HCT116 (cell line): ENCODE measurements around the gene EIF3I. TPM values are rescaled to one million over a fixed set of nuclear protein-coding genes. Genes with fewer than 3 reads are reported as not detected.
"Not testable (repeated sequence)": the region's sequence is repeated elsewhere in the genome, so short reads cannot be mapped to it uniquely, and the experiment has no call there.

Experiments
- ATAC-seq: fragments of 200-7000 bp; cut with Tn5 transposase; 2 replicates; pipeline ENCODE4 v1.9.1; 2020; ENCODE audit warnings: mild to moderate bottlenecking, moderate library complexity
- BruUV-seq: library from RNA; stranded (reverse); fragments of 400-500 nt; replicated peaks from 2 replicates; lab custom pipeline; 2021; lab: Mats Ljungman, UMichigan
- CTCF ChIA-PET: fragments of 300-600 bp; sonication (Branson Sonifier 250); formaldehyde crosslinking; loops from one replicate; lab custom pipeline; 2021; ENCODE audit warnings: antibody characterized with exemption; lab: Charles Lee
- POLR2A ChIA-PET: fragments of 300-600, 350-600 bp; sonication (Branson Sonifier 250); formaldehyde crosslinking; loops from one replicate; lab custom pipeline; 2021; ENCODE audit warnings: antibody characterized with exemption; lab: Charles Lee
- RAD21 ChIA-PET, 2 experiments: fragments of 300-600 bp; sonication (Branson Sonifier 250); formaldehyde crosslinking; loops; one replicate each; lab custom pipeline; 2023; ENCODE audit warnings: low total read pairs in 2 of 2; ENCODE audit not compliant: uncharacterized antibody in 2 of 2, unreplicated experiment in 2 of 2, low non-redundant PET in 1 of 2; lab: Charles Lee
- DNase-seq: peaks from one replicate; pipeline ENCODE4 v3.0.0-alpha.2; 2010; ENCODE audit warnings: low read depth, low spot score
- H2AFZ ChIP-seq: fragments of 200-600 bp; shearing (Covaris generic), sonication (generic); 2 replicates; pipeline ENCODE4 v1.6.1; 2017; ENCODE audit warnings: low read depth, mixed run types, mixed read lengths, antibody characterized with exemption, low read length; ENCODE audit not compliant: poor library complexity, severe bottlenecking
- H3K27ac ChIP-seq: 2 replicates; pipeline ENCODE4 v1.5.1; 2012; ENCODE audit warnings: low read depth, low read length
- H3K27me3 ChIP-seq: fragments of 200-600 bp; sonication (generic); 2 replicates; pipeline ENCODE4 v1.6.1; 2016; ENCODE audit warnings: mixed run types, low read length, mixed read lengths; ENCODE audit not compliant: insufficient read depth
- H3K36me3 ChIP-seq, 2 experiments: fragments of 200-500 bp in 1 of 2; fragments of 200-600 bp in 1 of 2; sonication (Bioruptor generic) in 1 of 2; sonication (generic) in 1 of 2; 2 replicates each; pipeline versions ENCODE4 v1.5.1 to v1.6.1; 2014 to 2016; ENCODE audit warnings: low read length in 2 of 2, inconsistent platforms in 1 of 2, mixed read lengths in 1 of 2, mixed run types in 1 of 2; ENCODE audit not compliant: insufficient read depth in 2 of 2, control insufficient read depth in 1 of 2
- H3K4me1 ChIP-seq, 2 experiments: fragments of 200-600 bp in 1 of 2; sonication (generic) in 1 of 2; 2 replicates each; pipeline versions ENCODE4 v1.5.1 to v1.6.1; 2012 to 2017; ENCODE audit warnings: low read length in 2 of 2, inconsistent platforms in 1 of 2, mild to moderate bottlenecking in 1 of 2, mixed read lengths in 1 of 2, mixed run types in 1 of 2, moderate library complexity in 1 of 2; ENCODE audit not compliant: insufficient read depth in 2 of 2, control insufficient read depth in 1 of 2
- H3K4me2 ChIP-seq: fragments of 200-600 bp; sonication (generic); 2 replicates; pipeline ENCODE4 v1.6.1; 2017; ENCODE audit warnings: mixed run types, low read length, mixed read lengths
- H3K4me3 ChIP-seq, 2 experiments: fragments of 200-600 bp in 1 of 2; sonication (generic) in 1 of 2; replicated peaks in 1 of 2; 2 replicates each; pipeline ENCODE4 v1.5.1; 2011 to 2016; ENCODE audit warnings: low read length in 2 of 2, control low read depth in 1 of 2, low read depth in 1 of 2, mild to moderate bottlenecking in 1 of 2, mixed read lengths in 1 of 2, mixed run types in 1 of 2
- H3K79me2 ChIP-seq: fragments of 200-600 bp; sonication (generic); 2 replicates; pipeline ENCODE4 v1.6.1; 2017; ENCODE audit warnings: mild to moderate bottlenecking, mixed run types, low read length, moderate library complexity, mixed read lengths; ENCODE audit not compliant: insufficient read depth
- H3K9ac ChIP-seq: fragments of 200-600 bp; sonication (generic); 2 replicates; pipeline ENCODE4 v1.6.1; 2016; ENCODE audit warnings: low read length, mixed read lengths
- H3K9me2 ChIP-seq: fragments of 200-600 bp; sonication (generic), shearing (Covaris generic); 2 replicates; pipeline ENCODE4 v1.6.1; 2017; ENCODE audit warnings: mixed run types, mild to moderate bottlenecking, moderate library complexity; ENCODE audit not compliant: insufficient read depth
- H3K9me3 ChIP-seq, 2 experiments: fragments of 200-500 bp in 1 of 2; fragments of 200-600 bp in 1 of 2; sonication (Bioruptor generic) in 1 of 2; sonication (generic) in 1 of 2; 2 replicates each; pipeline ENCODE4 v1.6.1; 2014 to 2017; ENCODE audit warnings: low read length in 2 of 2, mixed read lengths in 2 of 2, inconsistent platforms in 1 of 2, low read depth in 1 of 2, mild to moderate bottlenecking in 1 of 2, mixed run types in 1 of 2, moderate library complexity in 1 of 2; ENCODE audit not compliant: control insufficient read depth in 1 of 2, insufficient read depth in 1 of 2
- H4K20me1 ChIP-seq: fragments of 200-600 bp; sonication (generic), shearing (Covaris generic); 2 replicates; pipeline ENCODE4 v1.6.1; 2017; ENCODE audit warnings: mixed run types, mild to moderate bottlenecking, moderate library complexity; ENCODE audit not compliant: insufficient read depth
- ATF3 ChIP-seq: IDR thresholded peaks from 2 replicates; pipeline ENCODE4 v1.6.1; 2012
- CBX3 ChIP-seq: IDR thresholded peaks from 2 replicates; pipeline ENCODE4 v1.6.1; 2012; ENCODE audit warnings: low read depth
- CEBPB ChIP-seq: IDR thresholded peaks from 2 replicates; pipeline ENCODE4 v1.6.1; 2012; ENCODE audit warnings: low read depth
- EGR1 ChIP-seq: IDR thresholded peaks from 2 replicates; pipeline ENCODE4 v1.6.1; 2012; ENCODE audit warnings: low read depth
- ELF1 ChIP-seq: IDR thresholded peaks from 2 replicates; pipeline ENCODE4 v1.6.1; 2012; ENCODE audit warnings: low read depth, borderline replicate concordance
- EZH2 ChIP-seq: fragments of 200-600 bp; sonication (generic); IDR thresholded peaks from 2 replicates; pipeline ENCODE4 v1.6.1; 2017; ENCODE audit warnings: antibody characterized with exemption, mixed run types
- EZH2phosphoT487 ChIP-seq: fragments of 200-600 bp; IDR thresholded peaks from 2 replicates; pipeline ENCODE4 v1.6.1; 2018; ENCODE audit warnings: antibody characterized with exemption, borderline replicate concordance
- JUND ChIP-seq: IDR thresholded peaks from 2 replicates; pipeline ENCODE4 v1.6.1; 2012
- MAX ChIP-seq: IDR thresholded peaks from 2 replicates; pipeline ENCODE4 v1.6.1; 2012
- POLR2AphosphoS5 ChIP-seq: IDR thresholded peaks from 2 replicates; pipeline ENCODE4 v1.6.1; 2011; ENCODE audit warnings: mild to moderate bottlenecking, low read depth, low read length, moderate library complexity
- RAD21 ChIP-seq: IDR thresholded peaks from 2 replicates; pipeline ENCODE4 v1.6.1; 2012; ENCODE audit warnings: low read depth, mild to moderate bottlenecking
- SIN3A ChIP-seq: IDR thresholded peaks from 2 replicates; pipeline ENCODE4 v1.6.1; 2012; ENCODE audit warnings: low read depth
- SP1 ChIP-seq: IDR thresholded peaks from 2 replicates; pipeline ENCODE4 v1.6.1; 2012; ENCODE audit warnings: low read depth
- SRF ChIP-seq: IDR thresholded peaks from 2 replicates; pipeline ENCODE4 v1.6.1; 2012; ENCODE audit warnings: low read depth
- YY1 ChIP-seq: IDR thresholded peaks from 2 replicates; pipeline ENCODE4 v1.6.1; 2011; ENCODE audit warnings: low read length, low read depth, moderate library complexity, mild to moderate bottlenecking; ENCODE audit not compliant: insufficient replicate concordance; ENCODE audit errors: extremely low read depth
- ZBTB33 ChIP-seq: IDR thresholded peaks from 2 replicates; pipeline ENCODE4 v1.6.1; 2011; ENCODE audit warnings: mild to moderate bottlenecking, low read length, moderate library complexity; ENCODE audit not compliant: insufficient replicate concordance; ENCODE audit errors: extremely low read depth
- ZFX ChIP-seq: fragments of 450-650 bp; IDR thresholded peaks from 2 replicates; pipeline ENCODE4 v1.6.1; 2017
- ZNF274 ChIP-seq: fragments of 200-500 bp; sonication (Bioruptor generic); IDR thresholded peaks from 2 replicates; pipeline ENCODE4 v1.6.1; 2014; ENCODE audit warnings: mild to moderate bottlenecking, low read depth, low read length, inconsistent platforms
- intact Hi-C: fragments of 100-400 bp; cut with micrococcal nuclease; formaldehyde crosslinking; loops from 2 replicates; pipeline ENCODE4 v1.10.0; 2022
- total RNA-seq: library from RNA; stranded (reverse); gene quantifications from one replicate; pipeline ENCODE4 v1.2.1, GENCODE V29; 2021; ENCODE audit not compliant: unreplicated experiment

Gene EIF3I
- total RNA-seq, 1 experiment from 2014 or later: 323 TPM

GRCh38 chr1:32257227-32257508 is 35.0 kb downstream of the EIF3I start:
- Histone ChIP-seq H3K79me2 (no peaks in the 10 kb centered on the region), H3K9ac (no peak overlapping the region), H3K4me1 (no peaks in the 10 kb centered on the region), H3K4me2 (no peak overlapping the region), H3K36me3 (no peaks in the 10 kb centered on the region), H3K4me3 (no peak overlapping the region), H3K9me2 (no peaks in the 10 kb centered on the region), H4K20me1 (no peaks in the 10 kb centered on the region), H2AFZ (no peak overlapping the region), H3K27me3 (no peaks in the 10 kb centered on the region), H3K27ac (no peak overlapping the region), H3K9me3 (no peaks in the 10 kb centered on the region)
- no TSS peak for BruUV-seq
- intact Hi-C loops: no loop called here
- DNase-seq (no peak), ATAC-seq (no peak)
- TF ChIP-seq ATF3 (no peak), SRF (no peak), POLR2AphosphoS5 (no peak), ZNF274 (no peak), SP1 (no peak), CEBPB (no peak), RAD21 (no peak), MAX (no peak), CBX3 (no peak), JUND (no peak), ZFX (no peak), ZBTB33 (no peak), YY1 (no peak), EZH2phosphoT487 (no peak), ELF1 (no peak), EGR1 (no peak), SIN3A (no peak), EZH2 (no peak)
- RAD21 ChIA-PET: interaction anchor here in 1 of 2 experiments (0.7 kb wide), 1 partner anchor 107 kb away, joined by 3 read pairs; no protein-coding TSS in a partner anchor
- POLR2A ChIA-PET: no interaction called here
- CTCF ChIA-PET: no interaction called here

GRCh38 chr1:32263236-32263593 is 41.0 kb downstream of the EIF3I start:
- RAD21 ChIA-PET, H3K4me2 ChIP-seq, H3K36me3 ChIP-seq, H3K9ac ChIP-seq, POLR2A ChIA-PET, H3K27me3 ChIP-seq, CTCF ChIA-PET, DNase-seq, H3K9me2 ChIP-seq, H3K79me2 ChIP-seq, H2AFZ ChIP-seq, ATAC-seq, intact Hi-C loops, H3K9me3 ChIP-seq, H3K27ac ChIP-seq, H3K4me3 ChIP-seq, H4K20me1 ChIP-seq, BruUV-seq: not testable (repeated sequence)
- H3K4me1 ChIP-seq: peaks cover 3 to 18% of the 10 kb centered on the region in 2 experiments
